OCI-LY1 (cell line): ENCODE measurements around the gene PRR23A.

Experiments used
- H2AFZ ChIP-seq: fragments of 200-600 bp; sonication (generic), shearing (Covaris generic); 2 replicates; pipeline ENCODE4 v1.6.0; 2014; ENCODE audit warnings: antibody characterized with exemption, mild to moderate bottlenecking, low read length
- H3F3A ChIP-seq: fragments of 200-600 bp; sonication (generic), shearing (Covaris generic); 2 replicates; pipeline ENCODE4 v1.6.0; 2014; ENCODE audit warnings: mild to moderate bottlenecking, antibody characterized with exemption, low read length, moderate library complexity; ENCODE audit not compliant: insufficient read depth
- H3K27ac ChIP-seq: fragments of 200-600 bp; sonication (generic); 2 replicates; pipeline ENCODE4 v1.5.1; 2014; ENCODE audit warnings: low read length, mixed run types, mild to moderate bottlenecking, low read depth; ENCODE audit not compliant: poor library complexity, severe bottlenecking
- H3K27me3 ChIP-seq: fragments of 200-600 bp; sonication (generic); 2 replicates; pipeline ENCODE4 v1.6.0; 2014; ENCODE audit warnings: antibody characterized with exemption, mild to moderate bottlenecking, low read length, moderate library complexity; ENCODE audit not compliant: insufficient read depth
- H3K36me3 ChIP-seq: fragments of 200-600 bp; sonication (generic); 2 replicates; pipeline ENCODE4 v1.6.1; 2014; ENCODE audit warnings: mild to moderate bottlenecking, antibody characterized with exemption, low read length, moderate library complexity, mixed read lengths; ENCODE audit not compliant: insufficient read depth
- H3K4me1 ChIP-seq: fragments of 200-600 bp; sonication (generic); 2 replicates; pipeline ENCODE4 v1.5.1; 2014; ENCODE audit warnings: mild to moderate bottlenecking, low read length, moderate library complexity; ENCODE audit not compliant: insufficient read depth, severe bottlenecking
- H3K4me2 ChIP-seq: fragments of 200-600 bp; sonication (generic), shearing (Covaris generic); 2 replicates; pipeline ENCODE4 v1.6.1; 2014; ENCODE audit warnings: low read length
- H3K4me3 ChIP-seq: fragments of 200-600 bp; sonication (generic); 2 replicates; pipeline ENCODE4 v1.5.1; 2014; ENCODE audit warnings: low read length, low read depth, mild to moderate bottlenecking, mixed read lengths; ENCODE audit not compliant: poor library complexity, severe bottlenecking
- H3K79me2 ChIP-seq: fragments of 200-600 bp; shearing (Covaris generic); 2 replicates; pipeline ENCODE4 v1.6.1; 2016; ENCODE audit warnings: mixed run types, low read length, mixed read lengths; ENCODE audit not compliant: insufficient read depth
- H3K9ac ChIP-seq: fragments of 200-600 bp; sonication (generic), shearing (Covaris generic); 2 replicates; pipeline ENCODE4 v1.6.1; 2014; ENCODE audit warnings: mild to moderate bottlenecking, low read length, mixed read lengths
- H3K9me2 ChIP-seq: fragments of 200-600 bp; sonication (generic), shearing (Covaris generic); 2 replicates; pipeline ENCODE4 v1.6.1; 2014; ENCODE audit warnings: low read depth, mild to moderate bottlenecking, low read length, mixed read lengths
- H3K9me3 ChIP-seq: fragments of 200-600 bp; shearing (Covaris generic); 2 replicates; pipeline ENCODE4 v1.6.1; 2014; ENCODE audit warnings: low read length, mixed read lengths
- H4K20me1 ChIP-seq: fragments of 200-600 bp; sonication (generic), shearing (Covaris generic); 2 replicates; pipeline ENCODE4 v1.6.0; 2016; ENCODE audit warnings: mild to moderate bottlenecking, low read length; ENCODE audit not compliant: insufficient read depth
- CTCF ChIP-seq: fragments of 200-600 bp; sonication (generic), shearing (Covaris generic); IDR thresholded peaks from 2 replicates; pipeline ENCODE4 v1.5.1; 2017; ENCODE audit warnings: mild to moderate bottlenecking, antibody characterized with exemption, low read length, moderate library complexity, mixed read lengths
- EZH2 ChIP-seq: fragments of 200-600 bp; sonication (generic), shearing (Covaris generic); IDR thresholded peaks from 2 replicates; pipeline ENCODE4 v1.8.0; 2017; ENCODE audit warnings: borderline replicate concordance, mixed run types, mild to moderate bottlenecking, antibody characterized with exemption, low read length, moderate library complexity, mixed read lengths

Gene PRR23A

DNA sequence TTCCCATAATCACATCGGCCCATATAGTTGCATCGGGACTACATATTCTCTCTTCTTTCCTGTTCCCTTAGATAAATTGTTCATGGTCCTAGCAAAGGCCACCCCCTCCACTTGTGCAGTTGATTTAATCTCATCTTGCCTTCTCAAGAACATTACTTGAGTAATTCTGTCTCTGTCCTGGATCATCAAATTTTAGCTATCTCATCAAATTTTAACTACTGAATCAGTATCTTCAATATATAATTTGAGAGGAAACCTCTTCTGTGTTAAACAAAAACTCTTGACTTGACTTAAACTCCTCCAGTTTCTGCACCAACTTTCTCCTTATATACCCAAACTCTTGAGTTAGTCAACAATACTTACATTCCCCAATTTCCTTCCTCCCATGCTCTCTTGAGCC lies 18.9 kb upstream of the PRR23A start:
- H3F3A ChIP-seq, result no peaks in the 10 kb centered on the region
- H2AFZ ChIP-seq, result no peak overlapping the region
- no peak overlapping the region for H3K4me3 ChIP-seq
- no peaks in the 10 kb centered on the region for H4K20me1 ChIP-seq
- H3K36me3 ChIP-seq, result no peaks in the 10 kb centered on the region
- no peak overlapping the region for H3K27ac ChIP-seq
- no peaks in the 10 kb centered on the region for H3K4me1 ChIP-seq
- TF ChIP-seq CTCF (no peak), EZH2 (no peak)
- H3K79me2 ChIP-seq, result no peaks in the 10 kb centered on the region
- no peaks in the 10 kb centered on the region for H3K27me3 ChIP-seq
- no peak overlapping the region for H3K9ac ChIP-seq
- H3K4me2 ChIP-seq, result no peak overlapping the region
- H3K9me3 ChIP-seq, result no peaks in the 10 kb centered on the region
- H3K9me2 ChIP-seq, result no peaks in the 10 kb centered on the region

GRCh38 chr3:139020868-139021234 lies 14.8 kb upstream of the PRR23A start, which contains the start of gene PRR23B:
PRR23B (minus strand) TSS chr3:139020926; CDS start chr3:139020661, 265 bp downstream.
- H4K20me1 ChIP-seq, result no peaks in the 10 kb centered on the region
- H3K4me3 ChIP-seq, result no peak within 1 kb of the TSS
- no peak within 1 kb of the TSS for H3K9ac ChIP-seq
- no peaks in the 10 kb centered on the region for H3K36me3 ChIP-seq
- no peaks in the 10 kb centered on the region for H3K79me2 ChIP-seq
- H3K9me3 ChIP-seq, result no peaks in the 10 kb centered on the region
- H3K4me1 ChIP-seq, result no peaks in the 10 kb centered on the region
- no peaks in the 10 kb centered on the region for H3K9me2 ChIP-seq
- no peak within 1 kb of the TSS for H2AFZ ChIP-seq
- H3K27me3 ChIP-seq, result no peaks in the 10 kb centered on the region
- no peak within 1 kb of the TSS for H3K27ac ChIP-seq
- H3K4me2 ChIP-seq, result no peak within 1 kb of the TSS
- no peaks in the 10 kb centered on the region for H3F3A ChIP-seq
- no peak for TF ChIP-seq EZH2
- TF ChIP-seq CTCF, result peak; percentile 63

DNA sequence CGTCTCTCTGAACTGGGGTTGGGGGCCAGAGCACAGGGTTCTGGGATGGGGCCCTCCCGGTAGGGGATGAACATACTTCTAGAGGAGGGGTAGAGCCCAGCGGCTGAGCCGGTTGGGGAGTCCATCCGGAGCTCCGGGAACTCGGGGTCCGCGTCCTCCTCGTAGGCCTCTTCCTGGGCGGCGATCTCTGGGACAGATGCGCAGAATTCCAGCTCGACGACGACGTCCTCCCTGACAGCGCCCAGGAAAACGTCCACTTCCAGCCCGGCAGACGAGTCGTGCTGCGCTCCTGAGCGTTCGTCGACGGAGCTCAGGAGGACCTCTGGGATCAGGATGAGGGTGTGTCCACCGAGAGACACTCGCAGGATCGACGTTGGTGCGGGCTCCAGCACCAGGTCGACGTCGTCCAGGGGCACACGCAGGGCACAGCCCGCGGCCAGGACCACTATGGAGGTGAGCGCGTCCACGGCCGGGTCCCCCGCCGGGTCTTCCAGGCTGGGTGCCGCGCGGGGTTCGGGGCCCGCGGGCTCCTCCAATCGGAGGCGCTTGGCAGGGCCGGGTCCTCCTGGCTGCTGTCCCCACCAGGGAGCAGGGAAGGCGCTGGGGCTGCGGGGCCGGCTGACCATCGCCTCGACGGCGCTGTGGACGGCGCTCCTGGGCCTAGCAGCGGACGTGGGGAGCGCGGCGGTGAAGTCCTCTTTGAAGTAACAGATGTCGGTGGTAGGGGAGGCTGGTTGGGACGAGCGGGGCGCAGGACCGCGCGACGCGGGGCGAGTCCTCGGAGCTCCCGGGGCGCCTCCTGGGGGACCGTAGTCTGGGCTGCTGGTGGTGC lies 14.2 kb upstream of the PRR23A start:
- no peaks in the 10 kb centered on the region for H3K27me3 ChIP-seq
- H3K79me2 ChIP-seq, result no peaks in the 10 kb centered on the region
- H3K9ac ChIP-seq, result no peak overlapping the region
- no peaks in the 10 kb centered on the region for H3K9me3 ChIP-seq
- H3K4me3 ChIP-seq, result no peak overlapping the region
- H3K36me3 ChIP-seq, result no peaks in the 10 kb centered on the region
- H3K27ac ChIP-seq, result no peak overlapping the region
- H3K9me2 ChIP-seq, result no peaks in the 10 kb centered on the region
- H3K4me2 ChIP-seq, result no peak overlapping the region
- H3F3A ChIP-seq, result no peaks in the 10 kb centered on the region
- no peaks in the 10 kb centered on the region for H4K20me1 ChIP-seq
- no peaks in the 10 kb centered on the region for H3K4me1 ChIP-seq
- TF ChIP-seq EZH2 (no peak), CTCF (no peak)
- no peak overlapping the region for H2AFZ ChIP-seq
